Progenitor cell of endocrine pancreas (in vitro differentiated cells): ENCODE measurements around the gene OR8D1. TPM values are rescaled to one million over a fixed set of nuclear protein-coding genes. Genes with fewer than 3 reads are reported as not detected.
A peak's percentile ranks its signal among the peaks of the same experiment; 100 is the strongest.

ENCODE experiments used
- DNase-seq: peaks from one replicate; pipeline ENCODE4 v3.0.0; 2021; ENCODE audit warnings: low spot score; ENCODE audit not compliant: unreplicated experiment
- H3K27ac Mint-ChIP-seq: 2 replicates; pipeline ENCODE4 v1.8.0; 2021; ENCODE audit warnings: mild to moderate bottlenecking, moderate library complexity, mixed read lengths
- H3K27me3 Mint-ChIP-seq: 2 replicates; pipeline ENCODE4 v1.8.0; 2021; ENCODE audit warnings: mixed read lengths
- H3K36me3 Mint-ChIP-seq: 2 replicates; pipeline ENCODE4 v1.8.0; 2022; ENCODE audit warnings: mixed read lengths; ENCODE audit not compliant: insufficient read depth
- H3K4me1 Mint-ChIP-seq: 2 replicates; pipeline ENCODE4 v1.8.0; 2021; ENCODE audit warnings: low read depth, mixed read lengths
- H3K4me3 Mint-ChIP-seq: 2 replicates; pipeline ENCODE4 v1.8.0; 2021; ENCODE audit warnings: low read depth, mild to moderate bottlenecking, moderate library complexity, mixed read lengths
- H3K9me3 Mint-ChIP-seq: 2 replicates; pipeline ENCODE4 v1.8.0; 2021; ENCODE audit warnings: low read depth, mixed read lengths
- total RNA-seq: library from RNA; stranded (reverse); gene quantifications from 2 replicates; pipeline ENCODE4 v1.2.1, GENCODE V29; 2021
- TF ChIP-seq, protein P1 (sequence below): fragments of 200-600 bp; sonication (generic); IDR thresholded peaks from one replicate; pipeline ENCODE4 v1.5.0; 2021; ENCODE audit warnings: antibody characterized with exemption, mild to moderate bottlenecking; ENCODE audit not compliant: unreplicated experiment

Gene OR8D1
- total RNA-seq, 1 donor from 2014 or later = not detected

- TF ChIP-seq, protein P1, sequence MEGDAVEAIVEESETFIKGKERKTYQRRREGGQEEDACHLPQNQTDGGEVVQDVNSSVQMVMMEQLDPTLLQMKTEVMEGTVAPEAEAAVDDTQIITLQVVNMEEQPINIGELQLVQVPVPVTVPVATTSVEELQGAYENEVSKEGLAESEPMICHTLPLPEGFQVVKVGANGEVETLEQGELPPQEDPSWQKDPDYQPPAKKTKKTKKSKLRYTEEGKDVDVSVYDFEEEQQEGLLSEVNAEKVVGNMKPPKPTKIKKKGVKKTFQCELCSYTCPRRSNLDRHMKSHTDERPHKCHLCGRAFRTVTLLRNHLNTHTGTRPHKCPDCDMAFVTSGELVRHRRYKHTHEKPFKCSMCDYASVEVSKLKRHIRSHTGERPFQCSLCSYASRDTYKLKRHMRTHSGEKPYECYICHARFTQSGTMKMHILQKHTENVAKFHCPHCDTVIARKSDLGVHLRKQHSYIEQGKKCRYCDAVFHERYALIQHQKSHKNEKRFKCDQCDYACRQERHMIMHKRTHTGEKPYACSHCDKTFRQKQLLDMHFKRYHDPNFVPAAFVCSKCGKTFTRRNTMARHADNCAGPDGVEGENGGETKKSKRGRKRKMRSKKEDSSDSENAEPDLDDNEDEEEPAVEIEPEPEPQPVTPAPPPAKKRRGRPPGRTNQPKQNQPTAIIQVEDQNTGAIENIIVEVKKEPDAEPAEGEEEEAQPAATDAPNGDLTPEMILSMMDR = no peak
- H3K4me1 Mint-ChIP-seq = peaks cover 5% of the 10 kb centered on the region
- no peak for DNase-seq
- peaks cover 6% of the 10 kb centered on the region for H3K9me3 Mint-ChIP-seq
- H3K27ac Mint-ChIP-seq = no peak overlapping the region
- no peaks in the 10 kb centered on the region for H3K36me3 Mint-ChIP-seq
- H3K4me3 Mint-ChIP-seq = no peak overlapping the region
- no peaks in the 10 kb centered on the region for H3K27me3 Mint-ChIP-seq
Measured at GRCh38 chr11:124296016-124296415, 17.7 kb downstream of the OR8D1 start.

DNA sequence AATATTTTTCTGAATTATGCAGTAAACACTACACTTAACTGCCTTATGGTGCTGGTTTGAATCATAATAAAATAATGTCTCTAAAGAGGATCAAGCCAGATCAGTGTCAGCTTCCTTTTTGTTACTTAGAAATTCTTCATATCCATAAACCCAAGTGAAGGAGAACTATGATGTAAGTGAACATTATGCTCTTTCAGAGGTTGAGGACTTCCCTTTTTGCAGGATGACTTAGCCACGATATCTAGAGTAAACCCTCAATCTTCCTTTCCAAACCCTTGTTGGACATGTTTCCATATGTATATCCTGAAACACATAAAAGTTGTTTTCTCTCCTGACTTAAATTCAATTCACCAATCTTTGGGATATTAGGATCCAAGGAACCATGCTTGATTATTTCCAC is 19.1 kb downstream of the OR8D1 start:
- peaks cover 16% of the 10 kb centered on the region for H3K9me3 Mint-ChIP-seq
- H3K36me3 Mint-ChIP-seq = no peaks in the 10 kb centered on the region
- TF ChIP-seq, protein P1 = no peak
- peaks cover 4% of the 10 kb centered on the region for H3K4me1 Mint-ChIP-seq
- H3K27me3 Mint-ChIP-seq = no peaks in the 10 kb centered on the region
- DNase-seq = no peak
- no peak overlapping the region for H3K27ac Mint-ChIP-seq
- H3K4me3 Mint-ChIP-seq = no peak overlapping the region

DNA sequence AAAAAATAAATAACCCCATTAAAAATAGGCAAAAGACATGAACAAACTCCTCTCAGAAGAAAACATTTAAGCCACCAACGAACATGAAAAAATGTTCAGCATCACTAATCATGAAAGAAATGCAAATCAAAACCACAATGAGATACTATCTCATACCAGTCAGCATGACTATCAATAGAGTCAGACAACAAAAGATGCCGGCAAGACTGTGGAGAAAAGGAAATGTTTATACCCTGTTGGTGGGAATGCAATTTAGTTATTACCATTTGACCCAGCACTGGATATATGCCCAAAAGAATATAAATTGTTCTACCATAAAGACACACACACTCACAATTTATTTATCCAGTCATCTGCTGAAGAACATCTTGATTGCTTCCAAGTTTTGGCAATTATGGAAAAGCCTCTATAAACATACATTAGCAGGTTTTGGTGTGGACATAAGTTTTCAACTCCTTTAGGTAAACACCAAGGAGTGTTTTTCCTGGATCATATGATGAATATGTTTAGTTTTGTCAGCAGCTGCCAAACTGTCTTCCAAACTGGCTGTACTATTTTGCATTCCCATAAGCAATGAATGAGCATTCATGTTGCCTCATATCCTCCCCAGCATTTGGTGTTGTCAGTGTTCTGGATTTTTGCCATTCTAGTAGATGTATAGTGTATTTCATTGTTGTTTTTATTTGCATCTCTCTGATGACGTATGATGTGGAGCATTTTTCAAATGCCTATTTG is 28.0 kb downstream of the OR8D1 start:
- Mint-ChIP-seq H3K9me3 (peaks cover 52% of the 10 kb centered on the region), H3K4me1 (no peaks in the 10 kb centered on the region), H3K36me3 (peaks cover 3% of the 10 kb centered on the region), H3K27me3 (no peaks in the 10 kb centered on the region), H3K27ac (no peak overlapping the region), H3K4me3 (no peak overlapping the region)
- DNase-seq = no peak
- TF ChIP-seq, protein P1 = no peak

DNA sequence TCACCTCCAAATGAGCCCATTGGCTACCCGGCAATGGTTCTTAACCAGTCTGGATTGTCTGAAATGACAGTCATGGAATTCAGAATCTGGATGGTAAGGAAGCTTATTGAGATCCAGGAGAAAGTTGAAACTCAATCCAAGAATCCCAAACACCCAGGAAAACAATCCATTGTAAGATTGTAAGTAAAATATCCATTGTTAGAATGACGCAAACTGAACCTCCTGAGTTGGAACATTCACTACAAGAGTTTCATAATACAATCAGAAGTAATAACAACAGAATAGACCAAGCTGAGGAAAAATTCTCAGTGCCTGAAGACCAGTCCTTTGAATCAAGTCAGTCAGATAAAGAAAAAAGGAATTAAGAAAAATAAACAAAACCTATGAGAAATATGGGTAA is 35.5 kb downstream of the OR8D1 start:
- H3K4me3 Mint-ChIP-seq = no peak overlapping the region
- peaks cover 1% of the 10 kb centered on the region for H3K36me3 Mint-ChIP-seq
- H3K4me1 Mint-ChIP-seq = peaks cover 7% of the 10 kb centered on the region
- H3K27ac Mint-ChIP-seq = no peak overlapping the region
- TF ChIP-seq, protein P1 = no peak
- H3K9me3 Mint-ChIP-seq = peaks cover 26% of the 10 kb centered on the region
- no peaks in the 10 kb centered on the region for H3K27me3 Mint-ChIP-seq
- DNase-seq = no peak

GRCh38 chr11:124277804-124278203 is 35.9 kb downstream of the OR8D1 start:
- H3K36me3 Mint-ChIP-seq = no peaks in the 10 kb centered on the region
- peaks cover 25% of the 10 kb centered on the region for H3K9me3 Mint-ChIP-seq
- H3K4me3 Mint-ChIP-seq = no peak overlapping the region
- DNase-seq = no peak
- TF ChIP-seq, protein P1 = peak; percentile 29
- H3K4me1 Mint-ChIP-seq = peaks cover 7% of the 10 kb centered on the region
- H3K27ac Mint-ChIP-seq = no peak overlapping the region
- no peaks in the 10 kb centered on the region for H3K27me3 Mint-ChIP-seq
